B cell (primary cell): Measurements from ENCODE around the gene GLDN. TPM values are rescaled to one million over a fixed set of nuclear protein-coding genes. Genes with fewer than 3 reads are reported as not detected.

Experiments
- ATAC-seq: fragments of 200-7000 bp; cut with Tn5 transposase; one replicate; pipeline ENCODE4 v1.10.0; 2021; ENCODE audit warnings: low read depth, mild to moderate bottlenecking, moderate number of reproducible peaks, moderate library complexity
- CTCF ChIA-PET: fragments of 350-600 bp; sonication (Branson Sonifier 250); formaldehyde crosslinking; loops from one replicate; lab custom pipeline; 2021; ENCODE audit warnings: antibody characterized with exemption, inconsistent platforms; lab: Charles Lee
- POLR2A ChIA-PET: fragments of 350-600 bp; sonication (Branson Sonifier 250); formaldehyde crosslinking; loops from one replicate; lab custom pipeline; 2021; ENCODE audit warnings: antibody characterized with exemption; lab: Charles Lee
- DNase-seq: peaks from one replicate; pipeline ENCODE4 v3.0.0; 2013
- H2AFZ ChIP-seq: 2 replicates; pipeline ENCODE4 v1.6.1; 2012; ENCODE audit warnings: mild to moderate bottlenecking, low read depth, low read length; ENCODE audit not compliant: insufficient read depth, poor library complexity, severe bottlenecking
- H3K27ac ChIP-seq, 2 donors: 1 replicate in 1 of 2; 2 replicates in 1 of 2; pipeline ENCODE4 v1.5.1; 2012 to 2013; ENCODE audit warnings: low read length in 2 of 2, mild to moderate bottlenecking in 2 of 2, moderate library complexity in 1 of 2
- H3K27me3 ChIP-seq, 4 experiments: fragments of 200-600 bp in 1 of 4; sonication (generic) in 1 of 4; replicated peaks in 1 of 4; 1 replicate in 2 of 4; 2 replicates in 2 of 4; pipeline versions ENCODE4 v1.6.1 to v1.7.0; 2013 to 2016; ENCODE audit warnings: low read length in 3 of 4, mild to moderate bottlenecking in 2 of 4, mixed read lengths in 1 of 4, moderate library complexity in 1 of 4; ENCODE audit not compliant: insufficient read depth in 4 of 4, control insufficient read depth in 3 of 4; ENCODE audit errors: control extremely low read depth in 1 of 4
- H3K36me3 ChIP-seq, 2 experiments: replicated peaks in 1 of 2; 1 replicate in 1 of 2; 2 replicates in 1 of 2; pipeline versions ENCODE4 v1.6.1 to v1.7.1; 2013; ENCODE audit warnings: low read length in 1 of 2; ENCODE audit not compliant: insufficient read depth in 2 of 2, control insufficient read depth in 1 of 2; ENCODE audit errors: control extremely low read depth in 1 of 2, extremely low read depth in 1 of 2
- H3K4me1 ChIP-seq, 2 donors: fragments of 200-600 bp in 1 of 2; sonication (generic) in 1 of 2; 1 replicate in 1 of 2; 2 replicates in 1 of 2; pipeline versions ENCODE4 v1.5.1 to v1.6.1; 2013 to 2017; ENCODE audit warnings: low read length in 2 of 2; ENCODE audit not compliant: control insufficient read depth in 2 of 2, insufficient read depth in 2 of 2
- H3K4me2 ChIP-seq: replicated peaks from 2 replicates; pipeline ENCODE3; 2012; ENCODE audit warnings: mild to moderate bottlenecking, low read depth, low read length; ENCODE audit not compliant: poor library complexity, severe bottlenecking
- H3K4me3 ChIP-seq, 5 experiments: fragments of 200-600 bp in 1 of 5; sonication (generic) in 1 of 5; 1 replicate in 3 of 5; 2 replicates in 2 of 5; pipeline versions ENCODE4 v1.5.1 to v1.7.0; 2011 to 2016; ENCODE audit warnings: low read length in 4 of 5, mild to moderate bottlenecking in 4 of 5, low read depth in 2 of 5, control low read depth in 1 of 5, moderate library complexity in 1 of 5; ENCODE audit not compliant: insufficient read depth in 1 of 5; ENCODE audit errors: control extremely low read depth in 1 of 5, extremely low read depth in 1 of 5
- H3K79me2 ChIP-seq: fragments of 200-600 bp; sonication (generic); one replicate; pipeline ENCODE4 v1.6.0; 2016; ENCODE audit warnings: low read length; ENCODE audit not compliant: control insufficient read depth, insufficient read depth
- H3K9ac ChIP-seq: fragments of 200-600 bp; sonication (generic); 2 replicates; pipeline ENCODE4 v1.6.1; 2017; ENCODE audit warnings: mild to moderate bottlenecking, low read length, moderate library complexity
- H3K9me3 ChIP-seq, 3 donors: one replicate each; pipeline versions ENCODE4 v1.6.1 to v1.7.1; 2013; ENCODE audit warnings: low read length in 2 of 3; ENCODE audit not compliant: control insufficient read depth in 2 of 3, insufficient read depth in 1 of 3; ENCODE audit errors: control extremely low read depth in 1 of 3
- H4K20me1 ChIP-seq: 2 replicates; pipeline ENCODE4 v1.6.0; 2012; ENCODE audit warnings: mild to moderate bottlenecking, low read length; ENCODE audit not compliant: insufficient read depth, control insufficient read depth, poor library complexity, severe bottlenecking
- H3K27ac Mint-ChIP-seq: one replicate; pipeline ENCODE4 v1.8.0; 2021; ENCODE audit warnings: mixed read lengths
- H3K27me3 Mint-ChIP-seq: one replicate; pipeline ENCODE4 v1.8.0; 2021; ENCODE audit warnings: mixed read lengths
- H3K4me1 Mint-ChIP-seq: one replicate; pipeline ENCODE4 v1.8.0; 2021; ENCODE audit warnings: mixed read lengths
- H3K4me3 Mint-ChIP-seq: one replicate; pipeline ENCODE4 v1.8.0; 2021; ENCODE audit warnings: mixed read lengths
- H3K9me3 Mint-ChIP-seq: one replicate; pipeline ENCODE4 v1.8.0; 2022; ENCODE audit warnings: mixed read lengths; ENCODE audit not compliant: insufficient read depth
- EZH2 ChIP-seq: IDR thresholded peaks from 2 replicates; pipeline ENCODE4 v1.6.1; 2012; ENCODE audit warnings: borderline replicate concordance, low read depth, mild to moderate bottlenecking, moderate library complexity, low read length; ENCODE audit not compliant: insufficient read depth, poor library complexity, severe bottlenecking
- WGBS: methylation state at CpG from one replicate; pipeline ENCODE4 v1.1.5; 2013; ENCODE audit warnings: missing lambda C conversion rate; ENCODE audit not compliant: insufficient coverage; 5-methylcytosine and 5-hydroxymethylcytosine counted together
- intact Hi-C: fragments of 100-400 bp; cut with micrococcal nuclease; formaldehyde crosslinking; loops from one replicate; pipeline ENCODE4 v1.10.0; 2022
- polyA plus RNA-seq: library from polyadenylated mRNA; depleted of rRNA; stranded (reverse); fragments of >200 nt; gene quantifications from 2 replicates; pipeline ENCODE4 v1.2.3, GENCODE V29; 2012
- total RNA-seq, 2 donors: library from RNA; stranded (reverse); fragments of 120-200 nt in 1 of 2; gene quantifications; 1 replicate in 1 of 2; 2 replicates in 1 of 2; pipeline versions ENCODE4 v1.2.3 to v1.2.4, GENCODE V29; 2013 to 2022
- TF ChIP-seq, protein P1 (sequence below): fragments of 200-600 bp; IDR thresholded peaks from one replicate; pipeline ENCODE4 v1.8.0; 2022; ENCODE audit warnings: antibody characterized with exemption, mild to moderate bottlenecking

The GLDN gene
- total and polyA plus RNA-seq, 2 donors (not counting 1 experiment from before 2014, with no cell fraction given) = not detected

DNA sequence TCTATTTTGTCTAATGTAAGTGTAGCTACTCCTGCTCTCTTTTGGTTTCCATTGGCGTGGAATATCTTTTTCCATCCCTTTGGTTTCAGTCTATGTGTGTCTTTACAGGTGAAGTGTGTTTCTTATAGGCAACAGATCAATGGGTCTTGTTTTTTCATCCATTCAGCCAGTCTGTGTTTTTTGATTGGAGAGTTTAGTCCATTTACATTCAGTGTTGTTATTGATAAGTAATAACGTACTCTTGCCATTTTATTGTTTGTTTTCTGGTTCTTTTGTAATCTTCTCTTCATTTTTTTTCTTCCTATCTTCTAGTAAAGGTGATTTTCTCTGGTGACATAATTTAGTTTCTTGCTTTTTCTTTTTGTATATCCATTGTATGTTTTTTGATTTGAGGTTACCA, 97.1 kb downstream of the GLDN start:
- H3K36me3 ChIP-seq = no peaks in the 10 kb centered on the region
- no peak for TF ChIP-seq EZH2
- TF ChIP-seq, protein P1, sequence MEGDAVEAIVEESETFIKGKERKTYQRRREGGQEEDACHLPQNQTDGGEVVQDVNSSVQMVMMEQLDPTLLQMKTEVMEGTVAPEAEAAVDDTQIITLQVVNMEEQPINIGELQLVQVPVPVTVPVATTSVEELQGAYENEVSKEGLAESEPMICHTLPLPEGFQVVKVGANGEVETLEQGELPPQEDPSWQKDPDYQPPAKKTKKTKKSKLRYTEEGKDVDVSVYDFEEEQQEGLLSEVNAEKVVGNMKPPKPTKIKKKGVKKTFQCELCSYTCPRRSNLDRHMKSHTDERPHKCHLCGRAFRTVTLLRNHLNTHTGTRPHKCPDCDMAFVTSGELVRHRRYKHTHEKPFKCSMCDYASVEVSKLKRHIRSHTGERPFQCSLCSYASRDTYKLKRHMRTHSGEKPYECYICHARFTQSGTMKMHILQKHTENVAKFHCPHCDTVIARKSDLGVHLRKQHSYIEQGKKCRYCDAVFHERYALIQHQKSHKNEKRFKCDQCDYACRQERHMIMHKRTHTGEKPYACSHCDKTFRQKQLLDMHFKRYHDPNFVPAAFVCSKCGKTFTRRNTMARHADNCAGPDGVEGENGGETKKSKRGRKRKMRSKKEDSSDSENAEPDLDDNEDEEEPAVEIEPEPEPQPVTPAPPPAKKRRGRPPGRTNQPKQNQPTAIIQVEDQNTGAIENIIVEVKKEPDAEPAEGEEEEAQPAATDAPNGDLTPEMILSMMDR = no peak
- intact Hi-C loops = no loop called here
- peaks cover 0 to 4% (median 1%) of the 10 kb centered on the region in 3 donors for H3K9me3 ChIP-seq
- no peak overlapping the region for H3K4me3 ChIP-seq
- no peak overlapping the region for H2AFZ ChIP-seq
- H3K4me3 Mint-ChIP-seq = no peak overlapping the region
- CTCF ChIA-PET = no interaction called here
- H3K79me2 ChIP-seq = no peaks in the 10 kb centered on the region
- no peak overlapping the region for H3K4me2 ChIP-seq
- 100% methylated on average over 1 of the region's 2 CpGs for WGBS
- peaks cover 5% of the 10 kb centered on the region for H3K27me3 Mint-ChIP-seq
- POLR2A ChIA-PET = no interaction called here
- no peaks in the 10 kb centered on the region for H3K4me1 ChIP-seq
- peaks cover 0 to 3% (median 0%) of the 10 kb centered on the region in 4 experiments for H3K27me3 ChIP-seq
- DNase-seq (no peak), ATAC-seq (no peak)
- H3K9ac ChIP-seq = no peak overlapping the region
- H3K27ac ChIP-seq = no peak overlapping the region
- H4K20me1 ChIP-seq = no peaks in the 10 kb centered on the region
- no peaks in the 10 kb centered on the region for H3K4me1 Mint-ChIP-seq
- H3K9me3 Mint-ChIP-seq = peaks cover 5% of the 10 kb centered on the region
- H3K27ac Mint-ChIP-seq = no peak overlapping the region

DNA sequence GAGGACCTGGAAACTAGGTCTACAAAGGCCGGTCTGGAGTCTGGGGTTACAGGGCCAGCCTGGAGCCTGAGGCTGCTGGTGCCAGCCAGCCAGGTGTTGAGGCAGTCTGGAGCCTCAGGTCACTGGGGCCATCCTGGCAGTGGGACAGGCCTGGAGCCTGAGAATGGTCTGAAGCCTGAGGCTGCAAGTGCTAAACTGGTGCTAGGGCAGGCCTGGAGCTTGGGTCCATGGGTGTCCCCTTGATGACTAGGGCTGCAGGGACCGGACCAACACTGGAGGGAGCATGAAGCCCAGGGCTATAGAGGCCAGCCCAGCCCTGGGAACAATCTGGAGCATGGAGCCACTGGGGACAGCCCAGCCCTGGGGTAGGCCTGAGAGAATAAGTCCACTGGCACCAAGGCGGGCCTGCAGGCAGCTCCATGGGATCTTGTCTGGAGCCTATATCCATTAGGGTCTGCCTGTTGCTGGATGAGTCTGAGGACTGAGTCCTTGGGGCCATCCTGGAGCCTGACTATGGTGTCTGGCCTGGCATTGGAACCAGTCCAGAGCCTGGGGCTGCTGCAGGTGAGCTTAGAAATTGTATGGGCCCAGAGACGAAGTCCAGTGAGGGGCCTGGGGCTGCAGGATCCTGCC, 101.9 kb downstream of the GLDN start:
- Mint-ChIP-seq H3K4me3 (no peak overlapping the region), H3K27me3 (no peaks in the 10 kb centered on the region), H3K4me1 (no peaks in the 10 kb centered on the region), H3K27ac (no peak overlapping the region), H3K9me3 (no peaks in the 10 kb centered on the region)
- no peak for TF ChIP-seq EZH2
- TF ChIP-seq, protein P1 = no peak
- Histone ChIP-seq H4K20me1 (no peaks in the 10 kb centered on the region), H3K9ac (no peak overlapping the region), H3K27me3 (peaks cover 0 to 3% (median 0%) of the 10 kb centered on the region in 4 experiments), H3K27ac (no peak overlapping the region), H2AFZ (no peak overlapping the region), H3K4me1 (no peaks in the 10 kb centered on the region), H3K36me3 (no peaks in the 10 kb centered on the region), H3K9me3 (peaks cover 0 to 7% (median 0%) of the 10 kb centered on the region in 3 donors), H3K4me3 (no peak overlapping the region), H3K4me2 (no peak overlapping the region), H3K79me2 (no peaks in the 10 kb centered on the region)
- ChIA-PET CTCF (no interaction called here), POLR2A (no interaction called here)
- intact Hi-C loops = no loop called here
- DNase-seq (no peak), ATAC-seq (no peak)
- 98% methylated on average over 4 of the region's 4 CpGs for WGBS
